GM23248 (cell line): ENCODE data around the gene NSD2. TPM values are rescaled to one million over a fixed set of nuclear protein-coding genes. Genes with fewer than 3 reads are reported as not detected.

Source experiments
- DNase-seq: peaks from one replicate; pipeline ENCODE4 v3.0.0-alpha.2; 2015
- H2AFZ ChIP-seq: fragments of 200-600 bp; sonication (generic); 2 replicates; pipeline ENCODE4 v1.6.1; 2016; ENCODE audit warnings: antibody characterized with exemption
- H3F3A ChIP-seq: fragments of 200-600 bp; sonication (generic); 2 replicates; pipeline ENCODE4 v1.6.1; 2016; ENCODE audit warnings: mild to moderate bottlenecking, antibody characterized with exemption, mixed run types; ENCODE audit not compliant: insufficient read depth
- H3K27ac ChIP-seq: fragments of 200-600 bp; sonication (generic); 2 replicates; pipeline ENCODE4 v1.5.1; 2016; ENCODE audit warnings: mild to moderate bottlenecking
- H3K27me3 ChIP-seq: fragments of 200-600 bp; sonication (generic); replicated peaks from 2 replicates; pipeline ENCODE4 v1.6.1; 2016; ENCODE audit warnings: mild to moderate bottlenecking; ENCODE audit not compliant: insufficient read depth
- H3K36me3 ChIP-seq: fragments of 200-600 bp; sonication (generic); 2 replicates; pipeline ENCODE4 v1.6.1; 2016; ENCODE audit warnings: low read depth, mild to moderate bottlenecking
- H3K4me1 ChIP-seq: fragments of 200-600 bp; sonication (generic); 2 replicates; pipeline ENCODE4 v1.6.1; 2016; ENCODE audit warnings: mild to moderate bottlenecking; ENCODE audit not compliant: insufficient read depth
- H3K4me2 ChIP-seq: fragments of 200-600 bp; sonication (generic); one replicate; pipeline ENCODE4 v1.6.1; 2016; ENCODE audit warnings: mild to moderate bottlenecking; ENCODE audit not compliant: unreplicated experiment
- H3K4me3 ChIP-seq: fragments of 200-600 bp; sonication (generic); 2 replicates; pipeline ENCODE4 v1.5.1; 2016; ENCODE audit warnings: mild to moderate bottlenecking
- H3K79me2 ChIP-seq: fragments of 200-600 bp; sonication (generic); 2 replicates; pipeline ENCODE4 v1.6.1; 2016; ENCODE audit warnings: mild to moderate bottlenecking; ENCODE audit not compliant: insufficient read depth
- H3K9ac ChIP-seq: fragments of 200-600 bp; sonication (generic); 2 replicates; pipeline ENCODE4 v1.6.1; 2016; ENCODE audit warnings: mild to moderate bottlenecking
- H3K9me2 ChIP-seq: fragments of 200-600 bp; sonication (generic); 2 replicates; pipeline ENCODE4 v1.6.1; 2016; ENCODE audit warnings: mixed run types, mild to moderate bottlenecking, moderate library complexity; ENCODE audit not compliant: insufficient read depth
- H3K9me3 ChIP-seq: fragments of 200-600 bp; sonication (generic); one replicate; pipeline ENCODE4 v1.6.1; 2017; ENCODE audit warnings: low read depth
- H4K20me1 ChIP-seq: fragments of 200-600 bp; sonication (generic); 2 replicates; pipeline ENCODE4 v1.6.0; 2016; ENCODE audit not compliant: insufficient read depth
- EZH2 ChIP-seq: fragments of 200-600 bp; sonication (generic); IDR thresholded peaks from 2 replicates; pipeline ENCODE4 v1.6.1; 2018; ENCODE audit warnings: antibody characterized with exemption, mild to moderate bottlenecking; ENCODE audit not compliant: insufficient read depth, poor library complexity, severe bottlenecking
- EZH2phosphoT487 ChIP-seq: fragments of 200-600 bp; sonication (generic); IDR thresholded peaks from 2 replicates; pipeline ENCODE4 v1.6.1; 2018; ENCODE audit warnings: antibody characterized with exemption, moderate library complexity, mild to moderate bottlenecking, low read depth; ENCODE audit not compliant: insufficient read depth
- WGBS, 2 experiments: methylation state at CpG; one replicate each; pipeline ENCODE4 v1.1.6; 2015 to 2017; ENCODE audit warnings: low lambda C conversion rate in 2 of 2, low coverage in 1 of 2; ENCODE audit errors: missing lambda C conversion rate in 2 of 2; 5-methylcytosine and 5-hydroxymethylcytosine counted together
- in situ Hi-C: fragments of 300-500 bp; cut with MboI; formaldehyde crosslinking; loops from 2 replicates; pipeline ENCODE4 v1.15.0; 2020
- polyA plus RNA-seq: library from polyadenylated mRNA; unstranded; fragments of >200 nt; fragmentation: Nextera tagmentation; extraction: Ambion mirVana; gene quantifications from 2 replicates; pipeline ENCODE4 v1.2.1, GENCODE V29; 2016
- total RNA-seq: library from RNA; depleted of rRNA; stranded (reverse); fragments of >200 nt; shearing (Covaris generic); gene quantifications from 2 replicates; pipeline ENCODE4 v1.2.3, GENCODE V29; 2014

NSD2 gene
- total and polyA plus RNA-seq, 2 experiments from 2014 or later: 20.1 to 32.4 TPM

GRCh38 chr4:2006367-2006766 lies 135.2 kb downstream of the NSD2 start:
- in situ Hi-C loops: no loop called here
- no peak for DNase-seq
- no peaks in the 10 kb centered on the region for H3K9me3 ChIP-seq
- 0 out of 2 replicates have a peak, but pooled peaks cover 4% of the 10 kb centered on the region for H4K20me1 ChIP-seq
- TF ChIP-seq EZH2 (no peak), EZH2phosphoT487 (no peak)
- WGBS, 2 experiments: 93% methylated on average over 7 of the region's 7 CpGs
- H3K4me2 ChIP-seq: no peak overlapping the region
- H3K79me2 ChIP-seq: peaks cover 73% of the 10 kb centered on the region
- H3K36me3 ChIP-seq: peaks cover 10% of the 10 kb centered on the region; the same call in 1 of the 2 replicates
- H3K4me3 ChIP-seq: no peak overlapping the region
- no peak overlapping the region for H3K27ac ChIP-seq
- no peaks in the 10 kb centered on the region for H3K27me3 ChIP-seq
- no peak overlapping the region for H2AFZ ChIP-seq
- no peak overlapping the region for H3K9ac ChIP-seq
- H3K4me1 ChIP-seq: peaks cover 11% of the 10 kb centered on the region; the same call in 1 of the 2 replicates
- no peaks in the 10 kb centered on the region for H3K9me2 ChIP-seq
- no peaks in the 10 kb centered on the region for H3F3A ChIP-seq

- H3K36me3 ChIP-seq: peaks cover 10% of the 10 kb centered on the region; the same call in 1 of the 2 replicates
- 70 to 75% methylated on average over 15 of the region's 15 CpGs for WGBS, 2 experiments
- H2AFZ ChIP-seq: no peak overlapping the region
- H3F3A ChIP-seq: no peaks in the 10 kb centered on the region
- no peaks in the 10 kb centered on the region for H3K9me2 ChIP-seq
- peaks cover 11% of the 10 kb centered on the region; the same call in 1 of the 2 replicates for H3K4me1 ChIP-seq
- H3K27ac ChIP-seq: no peak overlapping the region
- in situ Hi-C loops: no loop called here
- H3K9me3 ChIP-seq: no peaks in the 10 kb centered on the region
- H3K79me2 ChIP-seq: peaks cover 66% of the 10 kb centered on the region
- TF ChIP-seq EZH2phosphoT487 (no peak), EZH2 (no peak)
- H3K9ac ChIP-seq: peak overlapping the region; percentile 89
- H3K4me3 ChIP-seq: peak overlapping the region; percentile 93
- peak overlapping the region; percentile 96 for H3K4me2 ChIP-seq
- H3K27me3 ChIP-seq: no peaks in the 10 kb centered on the region
- 0 out of 2 replicates have a peak, but pooled peaks cover 4% of the 10 kb centered on the region for H4K20me1 ChIP-seq
- DNase-seq: no peak
Observed at GRCh38 chr4:2006956-2007653, 135.9 kb downstream of the NSD2 start.

GRCh38 chr4:2007804-2008670 lies 136.8 kb downstream of the NSD2 start:
- Histone ChIP-seq H3K4me3 (peak overlapping the region; percentile 93), H3K9me3 (no peaks in the 10 kb centered on the region), H3K79me2 (peaks cover 56% of the 10 kb centered on the region), H3K9ac (peak overlapping the region; percentile 89), H3K4me2 (peak overlapping the region; percentile 96), H4K20me1 (0 out of 2 replicates have a peak, but pooled peaks cover 4% of the 10 kb centered on the region), H3K27me3 (no peaks in the 10 kb centered on the region), H3K9me2 (no peaks in the 10 kb centered on the region), H3F3A (no peaks in the 10 kb centered on the region), H3K4me1 (peaks cover 11% of the 10 kb centered on the region; the same call in 1 of the 2 replicates), H2AFZ (peak overlapping the region; percentile 89), H3K27ac (no peak overlapping the region), H3K36me3 (peaks cover 5% of the 10 kb centered on the region; the same call in 1 of the 2 replicates)
- DNase-seq: peak; percentile 64
- WGBS, 2 experiments: 1 to 3% methylated on average over 31 to 57 of the region's 57 CpGs
- in situ Hi-C loops: no loop called here
- no peak for TF ChIP-seq EZH2phosphoT487

- TF ChIP-seq EZH2: no peak
- TF ChIP-seq EZH2phosphoT487: no peak
- H2AFZ ChIP-seq: peak overlapping the region; percentile 89
- in situ Hi-C loops: no loop called here
- WGBS, 2 experiments: 0 to 1% methylated on average over 3 to 19 of the region's 27 CpGs
- no peaks in the 10 kb centered on the region for H3F3A ChIP-seq
- no peaks in the 10 kb centered on the region for H3K9me3 ChIP-seq
- H3K27ac ChIP-seq: peak overlapping the region; percentile 81
- H3K4me3 ChIP-seq: peak overlapping the region; percentile 93
- H4K20me1 ChIP-seq: 0 out of 2 replicates have a peak, but pooled peaks cover under 1% of the 10 kb centered on the region
- peak overlapping the region; percentile 89 for H3K9ac ChIP-seq
- peak overlapping the region; percentile 40 for H3K4me2 ChIP-seq
- H3K36me3 ChIP-seq: no peaks in the 10 kb centered on the region
- peaks cover 11% of the 10 kb centered on the region; the same call in 1 of the 2 replicates for H3K4me1 ChIP-seq
- H3K27me3 ChIP-seq: no peaks in the 10 kb centered on the region
- no peak for DNase-seq
- no peaks in the 10 kb centered on the region for H3K9me2 ChIP-seq
- peaks cover 51% of the 10 kb centered on the region for H3K79me2 ChIP-seq
Observed at GRCh38 chr4:2008671-2008920, 137.4 kb downstream of the NSD2 start.
